Measurements from ENCODE around the gene HOXA6. TPM values are rescaled to one million over a fixed set of nuclear protein-coding genes. Genes with fewer than 3 reads are reported as not detected.

Gene HOXA6
- total RNA-seq, 1 experiment from 2014 or later = 12.7 TPM

GRCh38 chr7:27163288-27164044, 15.9 kb upstream of the HOXA6 start:
- Histone ChIP-seq H3K27ac (ENCODE audit: low read depth, low read length) (peak overlapping the region; percentile 91), H3K79me2 (ENCODE audit: insufficient read depth, low read length) (peaks cover 68% of the 10 kb centered on the region), H3K4me2 (ENCODE audit: low read length) (peak overlapping the region; percentile 97), H3K27me3 (ENCODE audit: insufficient read depth, low read length) (no peaks in the 10 kb centered on the region), H3K36me3 (ENCODE audit: control insufficient read depth in 1 of 2, insufficient read depth in 2 of 2, low read length in 2 of 2) (peaks cover 0 to 4% of the 10 kb centered on the region in 2 experiments; a peak in 1 of 4 replicates), H4K20me1 (ENCODE audit: insufficient read depth) (no peaks in the 10 kb centered on the region), H3K9me3 (ENCODE audit: control insufficient read depth in 1 of 2, insufficient read depth in 1 of 2, low read depth in 1 of 2, low read length in 2 of 2) (no peaks in the 10 kb centered on the region), H3K9ac (ENCODE audit: low read length) (peak overlapping the region; percentile 89), H3K4me3 (replicated peaks in 1 of 2; ENCODE audit: low read depth in 1 of 2, low read length in 2 of 2) (peak overlapping the region; percentile 77 to 84), H3K4me1 (ENCODE audit: control insufficient read depth in 1 of 2, insufficient read depth in 2 of 2, low read length in 2 of 2) (peaks cover 22 to 70% of the 10 kb centered on the region in 2 experiments), H2AFZ (ENCODE audit: low read depth, low read length, poor library complexity, severe bottlenecking) (no peak overlapping the region), H3K9me2 (ENCODE audit: insufficient read depth) (no peaks in the 10 kb centered on the region)
- intact Hi-C loops (cut with micrococcal nuclease) = loop anchor here (5.0 to 10.0 kb wide), 4 partner anchors 881 to 1596 kb away; partner anchors contain the start of genes CBX3 and HNRNPA2B1
- ChIA-PET CTCF (interaction anchor here (0.9 to 3.4 kb wide), 4 partner anchors 11 to 1270 kb away, joined by 4 to 17 read pairs (median 6); partner anchors contain the start of gene HOXA3), POLR2A (interaction anchor here (1.4 kb wide), 2 partner anchors 14 to 32 kb away, joined by 3 to 4 read pairs; no protein-coding TSS in a partner anchor), RAD21 (ENCODE audit: low non-redundant PET in 1 of 2, low total read pairs in 2 of 2, uncharacterized antibody in 2 of 2, unreplicated experiment in 2 of 2) (no interaction called here)
- DNase-seq (ENCODE audit: low read depth, low spot score) = no peak
- BruUV-seq (replicated peaks) = TSS peak; percentile 31
- TF ChIP-seq MAX (IDR thresholded peaks at IDR 0.05) (no peak), SIN3A (IDR thresholded peaks at IDR 0.05; ENCODE audit: low read depth) (no peak), ZNF274 (IDR thresholded peaks at IDR 0.05; ENCODE audit: low read depth, low read length) (no peak), CEBPB (IDR thresholded peaks at IDR 0.05; ENCODE audit: low read depth) (no peak), POLR2A (IDR thresholded peaks at IDR 0.05; ENCODE audit: borderline replicate concordance, extremely low read depth, insufficient read depth, insufficient read length) (no peak), ZFX (IDR thresholded peaks at IDR 0.05) (no peak)
- TF ChIP-seq, protein P1, sequence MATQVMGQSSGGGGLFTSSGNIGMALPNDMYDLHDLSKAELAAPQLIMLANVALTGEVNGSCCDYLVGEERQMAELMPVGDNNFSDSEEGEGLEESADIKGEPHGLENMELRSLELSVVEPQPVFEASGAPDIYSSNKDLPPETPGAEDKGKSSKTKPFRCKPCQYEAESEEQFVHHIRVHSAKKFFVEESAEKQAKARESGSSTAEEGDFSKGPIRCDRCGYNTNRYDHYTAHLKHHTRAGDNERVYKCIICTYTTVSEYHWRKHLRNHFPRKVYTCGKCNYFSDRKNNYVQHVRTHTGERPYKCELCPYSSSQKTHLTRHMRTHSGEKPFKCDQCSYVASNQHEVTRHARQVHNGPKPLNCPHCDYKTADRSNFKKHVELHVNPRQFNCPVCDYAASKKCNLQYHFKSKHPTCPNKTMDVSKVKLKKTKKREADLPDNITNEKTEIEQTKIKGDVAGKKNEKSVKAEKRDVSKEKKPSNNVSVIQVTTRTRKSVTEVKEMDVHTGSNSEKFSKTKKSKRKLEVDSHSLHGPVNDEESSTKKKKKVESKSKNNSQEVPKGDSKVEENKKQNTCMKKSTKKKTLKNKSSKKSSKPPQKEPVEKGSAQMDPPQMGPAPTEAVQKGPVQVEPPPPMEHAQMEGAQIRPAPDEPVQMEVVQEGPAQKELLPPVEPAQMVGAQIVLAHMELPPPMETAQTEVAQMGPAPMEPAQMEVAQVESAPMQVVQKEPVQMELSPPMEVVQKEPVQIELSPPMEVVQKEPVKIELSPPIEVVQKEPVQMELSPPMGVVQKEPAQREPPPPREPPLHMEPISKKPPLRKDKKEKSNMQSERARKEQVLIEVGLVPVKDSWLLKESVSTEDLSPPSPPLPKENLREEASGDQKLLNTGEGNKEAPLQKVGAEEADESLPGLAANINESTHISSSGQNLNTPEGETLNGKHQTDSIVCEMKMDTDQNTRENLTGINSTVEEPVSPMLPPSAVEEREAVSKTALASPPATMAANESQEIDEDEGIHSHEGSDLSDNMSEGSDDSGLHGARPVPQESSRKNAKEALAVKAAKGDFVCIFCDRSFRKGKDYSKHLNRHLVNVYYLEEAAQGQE (IDR thresholded peaks at IDR 0.05; ENCODE audit: low read depth) = no peak
- TF ChIP-seq, protein P2, sequence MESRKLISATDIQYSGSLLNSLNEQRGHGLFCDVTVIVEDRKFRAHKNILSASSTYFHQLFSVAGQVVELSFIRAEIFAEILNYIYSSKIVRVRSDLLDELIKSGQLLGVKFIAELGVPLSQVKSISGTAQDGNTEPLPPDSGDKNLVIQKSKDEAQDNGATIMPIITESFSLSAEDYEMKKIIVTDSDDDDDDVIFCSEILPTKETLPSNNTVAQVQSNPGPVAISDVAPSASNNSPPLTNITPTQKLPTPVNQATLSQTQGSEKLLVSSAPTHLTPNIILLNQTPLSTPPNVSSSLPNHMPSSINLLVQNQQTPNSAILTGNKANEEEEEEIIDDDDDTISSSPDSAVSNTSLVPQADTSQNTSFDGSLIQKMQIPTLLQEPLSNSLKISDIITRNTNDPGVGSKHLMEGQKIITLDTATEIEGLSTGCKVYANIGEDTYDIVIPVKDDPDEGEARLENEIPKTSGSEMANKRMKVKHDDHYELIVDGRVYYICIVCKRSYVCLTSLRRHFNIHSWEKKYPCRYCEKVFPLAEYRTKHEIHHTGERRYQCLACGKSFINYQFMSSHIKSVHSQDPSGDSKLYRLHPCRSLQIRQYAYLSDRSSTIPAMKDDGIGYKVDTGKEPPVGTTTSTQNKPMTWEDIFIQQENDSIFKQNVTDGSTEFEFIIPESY (IDR thresholded peaks at IDR 0.05; ENCODE audit: extremely low read depth, insufficient replicate concordance, low read length) = no peak
- no peak for ATAC-seq

All from HCT116 (cell line).